A673 (cell line): ENCODE data around the gene GNA14. TPM values are rescaled to one million over a fixed set of nuclear protein-coding genes. Genes with fewer than 3 reads are reported as not detected.

Experiments used
- BruUV-seq: library from RNA; stranded (reverse); fragments of 400-500 nt; replicated peaks from 2 replicates; lab custom pipeline; 2021; lab: Mats Ljungman, UMichigan
- CTCF ChIA-PET: fragments of 300-600 bp; sonication (Branson Sonifier 250); formaldehyde crosslinking; loops from one replicate; lab custom pipeline; 2022; ENCODE audit warnings: antibody characterized with exemption; lab: Charles Lee
- POLR2A ChIA-PET: fragments of 300-600 bp; sonication (Branson Sonifier 250); formaldehyde crosslinking; loops from one replicate; lab custom pipeline; 2022; ENCODE audit warnings: antibody characterized with exemption; ENCODE audit not compliant: low non-redundant PET; lab: Charles Lee
- DNase-seq: peaks from one replicate; pipeline ENCODE4 v3.0.0-alpha.2; 2015; ENCODE audit warnings: low spot score
- H3K27ac ChIP-seq: fragments of 200-600 bp; sonication (generic); 2 replicates; pipeline ENCODE4 v1.5.1; 2016; ENCODE audit warnings: mixed run types, low read depth, mild to moderate bottlenecking, mixed read lengths, antibody characterized with exemption, low read length; ENCODE audit not compliant: poor library complexity, severe bottlenecking
- H3K27me3 ChIP-seq: fragments of 200-600 bp; sonication (generic); replicated peaks from 2 replicates; pipeline ENCODE4 v1.6.1; 2017; ENCODE audit warnings: mixed run types, low read depth, mild to moderate bottlenecking, mixed read lengths, antibody characterized with exemption, low read length; ENCODE audit not compliant: insufficient read depth, poor library complexity
- H3K36me3 ChIP-seq: fragments of 200-600 bp; sonication (generic); 2 replicates; pipeline ENCODE4 v1.6.1; 2016; ENCODE audit warnings: mixed run types, mild to moderate bottlenecking, mixed read lengths, antibody characterized with exemption, low read length; ENCODE audit not compliant: insufficient read depth, poor library complexity, severe bottlenecking
- H3K4me1 ChIP-seq: fragments of 200-600 bp; sonication (generic); 2 replicates; pipeline ENCODE4 v1.6.1; 2017; ENCODE audit warnings: mixed run types, mild to moderate bottlenecking, mixed read lengths, antibody characterized with exemption, low read length; ENCODE audit not compliant: insufficient read depth, poor library complexity, severe bottlenecking
- H3K4me3 ChIP-seq: fragments of 200-600 bp; sonication (generic); 2 replicates; pipeline ENCODE4 v1.5.1; 2016; ENCODE audit warnings: low read depth, mixed run types, mild to moderate bottlenecking, mixed read lengths, low read length; ENCODE audit not compliant: poor library complexity, severe bottlenecking
- H3K9me3 ChIP-seq: fragments of 200-600 bp; sonication (generic); 2 replicates; pipeline ENCODE4 v1.6.1; 2016; ENCODE audit warnings: mixed run types, low read depth, mild to moderate bottlenecking, mixed read lengths, antibody characterized with exemption, low read length; ENCODE audit not compliant: poor library complexity, severe bottlenecking
- EZH2 ChIP-seq: fragments of 200-600 bp; sonication (generic); IDR thresholded peaks from 2 replicates; pipeline ENCODE4 v1.6.1; 2017; ENCODE audit warnings: borderline replicate concordance, low read depth, mild to moderate bottlenecking, mixed read lengths, antibody characterized with exemption, low read length; ENCODE audit not compliant: poor library complexity, severe bottlenecking
- intact Hi-C: fragments of 100-400 bp; cut with micrococcal nuclease; formaldehyde crosslinking; loops from one replicate; pipeline ENCODE4 v1.10.0; 2022; ENCODE audit not compliant: unreplicated experiment
- total RNA-seq: library from RNA; stranded (reverse); gene quantifications from 2 replicates; pipeline ENCODE4 v1.2.3, GENCODE V29; 2021
- TF ChIP-seq, protein P1 (sequence below): fragments of 300-800, 200-600 bp; sonication (generic); conservative IDR thresholded peaks from 2 replicates; pipeline ENCODE4 v1.5.1; 2017; ENCODE audit warnings: low read depth, mild to moderate bottlenecking, antibody characterized with exemption, low read length, moderate library complexity, mixed read lengths

Gene GNA14
- total RNA-seq, 1 experiment from 2014 or later = 2.7 TPM

DNA sequence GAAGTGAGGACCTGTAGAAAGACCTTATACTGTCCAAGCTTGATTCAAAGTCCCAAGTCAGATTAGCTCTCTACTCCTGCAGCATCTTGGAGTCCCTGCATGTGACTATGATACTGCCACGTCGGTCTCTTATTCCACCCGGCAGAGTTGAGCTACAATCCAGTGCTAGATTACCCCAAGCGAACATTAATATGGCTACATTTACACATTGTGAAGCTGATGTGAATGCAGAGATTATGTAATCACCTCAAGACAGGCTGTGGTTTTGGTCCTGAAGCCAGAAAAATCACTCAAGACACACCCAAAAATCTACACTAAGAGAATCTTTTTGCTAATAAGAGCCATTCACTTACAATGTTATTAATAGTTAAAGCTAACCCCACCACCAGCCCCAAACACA, 116.7 kb downstream of the GNA14 start:
- TF ChIP-seq EZH2 = no peak
- TF ChIP-seq, protein P1, sequence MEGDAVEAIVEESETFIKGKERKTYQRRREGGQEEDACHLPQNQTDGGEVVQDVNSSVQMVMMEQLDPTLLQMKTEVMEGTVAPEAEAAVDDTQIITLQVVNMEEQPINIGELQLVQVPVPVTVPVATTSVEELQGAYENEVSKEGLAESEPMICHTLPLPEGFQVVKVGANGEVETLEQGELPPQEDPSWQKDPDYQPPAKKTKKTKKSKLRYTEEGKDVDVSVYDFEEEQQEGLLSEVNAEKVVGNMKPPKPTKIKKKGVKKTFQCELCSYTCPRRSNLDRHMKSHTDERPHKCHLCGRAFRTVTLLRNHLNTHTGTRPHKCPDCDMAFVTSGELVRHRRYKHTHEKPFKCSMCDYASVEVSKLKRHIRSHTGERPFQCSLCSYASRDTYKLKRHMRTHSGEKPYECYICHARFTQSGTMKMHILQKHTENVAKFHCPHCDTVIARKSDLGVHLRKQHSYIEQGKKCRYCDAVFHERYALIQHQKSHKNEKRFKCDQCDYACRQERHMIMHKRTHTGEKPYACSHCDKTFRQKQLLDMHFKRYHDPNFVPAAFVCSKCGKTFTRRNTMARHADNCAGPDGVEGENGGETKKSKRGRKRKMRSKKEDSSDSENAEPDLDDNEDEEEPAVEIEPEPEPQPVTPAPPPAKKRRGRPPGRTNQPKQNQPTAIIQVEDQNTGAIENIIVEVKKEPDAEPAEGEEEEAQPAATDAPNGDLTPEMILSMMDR = no peak
- Histone ChIP-seq H3K36me3 (no peaks in the 10 kb centered on the region), H3K4me1 (peaks cover 5% of the 10 kb centered on the region), H3K4me3 (no peak overlapping the region), H3K9me3 (no peaks in the 10 kb centered on the region), H3K27me3 (no peaks in the 10 kb centered on the region), H3K27ac (no peak overlapping the region)
- ChIA-PET POLR2A (no interaction called here), CTCF (no interaction called here)
- DNase-seq = no peak
- intact Hi-C loops = no loop called here
- BruUV-seq = no TSS peak

DNA sequence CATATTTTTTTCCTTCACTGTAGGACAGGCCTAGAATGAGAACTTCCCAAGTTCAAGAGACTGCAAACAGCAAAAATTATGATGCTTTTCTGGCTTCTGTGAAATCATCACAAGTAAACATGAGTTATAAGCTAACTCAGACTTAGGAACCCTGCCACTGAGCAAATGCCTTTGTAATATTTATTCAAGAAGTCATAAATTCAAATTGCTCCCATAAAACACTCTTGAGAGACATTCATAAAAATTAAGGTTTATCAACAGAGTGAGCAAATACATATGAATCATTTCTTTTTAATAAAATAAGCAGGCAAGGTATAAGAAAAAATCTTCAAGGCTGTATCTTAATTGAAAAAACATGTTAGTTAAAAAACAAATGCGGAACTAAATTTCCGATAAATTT, 124.2 kb downstream of the GNA14 start:
- no peaks in the 10 kb centered on the region for H3K4me1 ChIP-seq
- DNase-seq = no peak
- CTCF ChIA-PET = no interaction called here
- H3K4me3 ChIP-seq = no peak overlapping the region
- H3K9me3 ChIP-seq = no peaks in the 10 kb centered on the region
- intact Hi-C loops = no loop called here
- POLR2A ChIA-PET = interaction anchor here (0.6 kb wide), 1 partner anchor 229 kb away, joined by 7 read pairs; no protein-coding TSS in a partner anchor
- no peaks in the 10 kb centered on the region for H3K27me3 ChIP-seq
- H3K27ac ChIP-seq = no peak overlapping the region
- no TSS peak for BruUV-seq
- no peaks in the 10 kb centered on the region for H3K36me3 ChIP-seq
- TF ChIP-seq EZH2 = no peak
- TF ChIP-seq, protein P1 = no peak

DNA sequence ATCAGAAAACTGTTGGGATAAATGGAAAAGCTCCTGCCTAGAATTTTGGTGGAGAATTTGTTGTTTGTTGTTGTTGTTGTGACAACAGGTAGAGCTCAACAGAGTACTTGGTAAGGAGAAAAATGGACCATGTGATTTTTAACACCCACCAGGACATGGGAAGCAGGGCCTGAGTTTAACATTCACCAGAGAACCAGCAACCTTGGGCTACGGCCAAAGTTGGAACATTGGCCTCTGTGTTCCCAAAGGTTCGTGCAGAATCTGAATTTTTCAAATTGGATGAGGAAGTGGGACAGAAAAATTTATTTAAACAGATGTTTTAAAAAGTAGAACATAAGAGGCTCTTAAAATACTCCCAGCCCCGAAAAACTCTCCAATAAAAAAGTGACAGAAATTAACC, 127.0 kb downstream of the GNA14 start:
- H3K36me3 ChIP-seq = no peaks in the 10 kb centered on the region
- H3K4me3 ChIP-seq = no peak overlapping the region
- CTCF ChIA-PET = no interaction called here
- no peak for DNase-seq
- TF ChIP-seq, protein P1 = no peak
- no peak for TF ChIP-seq EZH2
- no peaks in the 10 kb centered on the region for H3K4me1 ChIP-seq
- no peak overlapping the region for H3K27ac ChIP-seq
- H3K27me3 ChIP-seq = no peaks in the 10 kb centered on the region
- POLR2A ChIA-PET = no interaction called here
- intact Hi-C loops = no loop called here
- BruUV-seq = no TSS peak
- no peaks in the 10 kb centered on the region for H3K9me3 ChIP-seq
